ENCODE results near the gene ACOX1. TPM values are rescaled to one million over a fixed set of nuclear protein-coding genes. Genes with fewer than 3 reads are reported as not detected.

ACOX1 gene
- total RNA-seq, 1 experiment from 2014 or later: 39.5 TPM

GRCh38 chr17:75959051-75959838 lies 19.7 kb downstream of the ACOX1 start:
- Histone ChIP-seq H3K4me3 (ENCODE audit: low read depth, low read length, poor library complexity, severe bottlenecking) (no peak overlapping the region), H3K27me3 (replicated peaks; ENCODE audit: insufficient read depth, low read depth, low read length, poor library complexity) (no peaks in the 10 kb centered on the region), H3K27ac (ENCODE audit: low read depth, low read length, poor library complexity, severe bottlenecking) (no peak overlapping the region), H3K9me3 (ENCODE audit: low read depth, low read length, poor library complexity, severe bottlenecking) (no peaks in the 10 kb centered on the region), H3K4me1 (ENCODE audit: insufficient read depth, low read length, poor library complexity, severe bottlenecking) (no peaks in the 10 kb centered on the region), H3K36me3 (ENCODE audit: insufficient read depth, low read length, poor library complexity, severe bottlenecking) (peaks cover 7% of the 10 kb centered on the region)
- intact Hi-C loops (cut with micrococcal nuclease; ENCODE audit: unreplicated experiment): no loop called here
- ChIA-PET POLR2A (ENCODE audit: low non-redundant PET) (no interaction called here), CTCF (interaction anchor here (0.5 kb wide), 1 partner anchor 174 kb away, joined by 6 read pairs; no protein-coding TSS in a partner anchor)
- TF ChIP-seq EZH2 (IDR thresholded peaks at IDR 0.05; ENCODE audit: borderline replicate concordance, low read depth, low read length, poor library complexity, severe bottlenecking) (no peak), CTCF (conservative IDR thresholded peaks at IDR 0.05; ENCODE audit: low read depth, low read length) (no peak)
- BruUV-seq (replicated peaks): no TSS peak
- no peak for DNase-seq (ENCODE audit: low spot score)

GRCh38 chr17:75950855-75951554 lies 28.0 kb downstream of the ACOX1 start:
- POLR2A ChIA-PET (ENCODE audit: low non-redundant PET): no interaction called here

GRCh38 chr17:75950421-75950820 lies 28.5 kb downstream of the ACOX1 start:
- ChIA-PET POLR2A (ENCODE audit: low non-redundant PET) (no interaction called here), CTCF (interaction anchor here (1.0 kb wide), 1 partner anchor 9 kb away, joined by 3 read pairs; the partner anchor contains the start of gene FBF1)
- Histone ChIP-seq H3K4me1 (ENCODE audit: insufficient read depth, low read length, poor library complexity, severe bottlenecking) (peaks cover 3% of the 10 kb centered on the region), H3K27me3 (replicated peaks; ENCODE audit: insufficient read depth, low read depth, low read length, poor library complexity) (no peaks in the 10 kb centered on the region), H3K36me3 (ENCODE audit: insufficient read depth, low read length, poor library complexity, severe bottlenecking) (peaks cover 56% of the 10 kb centered on the region), H3K9me3 (ENCODE audit: low read depth, low read length, poor library complexity, severe bottlenecking) (no peaks in the 10 kb centered on the region), H3K27ac (ENCODE audit: low read depth, low read length, poor library complexity, severe bottlenecking) (no peak overlapping the region), H3K4me3 (ENCODE audit: low read depth, low read length, poor library complexity, severe bottlenecking) (no peak overlapping the region)
- intact Hi-C loops (cut with micrococcal nuclease; ENCODE audit: unreplicated experiment): no loop called here
- no peak for DNase-seq (ENCODE audit: low spot score)
- BruUV-seq (replicated peaks): no TSS peak
- TF ChIP-seq CTCF (conservative IDR thresholded peaks at IDR 0.05; ENCODE audit: low read depth, low read length) (no peak), EZH2 (IDR thresholded peaks at IDR 0.05; ENCODE audit: borderline replicate concordance, low read depth, low read length, poor library complexity, severe bottlenecking) (no peak)

More at GRCh38 chr17:75950855-75951554, 28.0 kb downstream of the ACOX1 start:
- Histone ChIP-seq H3K4me3 (ENCODE audit: low read depth, low read length, poor library complexity, severe bottlenecking) (no peak overlapping the region), H3K36me3 (ENCODE audit: insufficient read depth, low read length, poor library complexity, severe bottlenecking) (peaks cover 58% of the 10 kb centered on the region), H3K27ac (ENCODE audit: low read depth, low read length, poor library complexity, severe bottlenecking) (no peak overlapping the region), H3K27me3 (replicated peaks; ENCODE audit: insufficient read depth, low read depth, low read length, poor library complexity) (no peaks in the 10 kb centered on the region), H3K4me1 (ENCODE audit: insufficient read depth, low read length, poor library complexity, severe bottlenecking) (no peaks in the 10 kb centered on the region), H3K9me3 (ENCODE audit: low read depth, low read length, poor library complexity, severe bottlenecking) (no peaks in the 10 kb centered on the region)
- TF ChIP-seq EZH2 (IDR thresholded peaks at IDR 0.05; ENCODE audit: borderline replicate concordance, low read depth, low read length, poor library complexity, severe bottlenecking) (no peak), CTCF (conservative IDR thresholded peaks at IDR 0.05; ENCODE audit: low read depth, low read length) (no peak)
- no TSS peak for BruUV-seq (replicated peaks)
- DNase-seq (ENCODE audit: low spot score): no peak
- intact Hi-C loops (cut with micrococcal nuclease; ENCODE audit: unreplicated experiment): no loop called here
- CTCF ChIA-PET: interaction anchor here (1.0 kb wide), 1 partner anchor 10 kb away, joined by 3 read pairs; the partner anchor contains the start of gene FBF1
